SU-DHL-6 (cell line): ENCODE results near the gene TIE1.

Source experiments
- EZH2phosphoT487 ChIP-seq: fragments of 200-600 bp; sonication (generic), shearing (Covaris generic); conservative IDR thresholded peaks from 2 replicates; pipeline ENCODE4 v1.6.1; 2018; ENCODE audit warnings: mild to moderate bottlenecking, antibody characterized with exemption, low read length, moderate library complexity, mixed read lengths
- TF ChIP-seq, protein P1 (sequence below): fragments of 200-600 bp; sonication (generic); IDR thresholded peaks from one replicate; pipeline ENCODE4 v1.5.1; 2017; ENCODE audit warnings: antibody characterized with exemption, mild to moderate bottlenecking, low read length, moderate library complexity; ENCODE audit not compliant: insufficient read depth, poor library complexity, severe bottlenecking

DNA sequence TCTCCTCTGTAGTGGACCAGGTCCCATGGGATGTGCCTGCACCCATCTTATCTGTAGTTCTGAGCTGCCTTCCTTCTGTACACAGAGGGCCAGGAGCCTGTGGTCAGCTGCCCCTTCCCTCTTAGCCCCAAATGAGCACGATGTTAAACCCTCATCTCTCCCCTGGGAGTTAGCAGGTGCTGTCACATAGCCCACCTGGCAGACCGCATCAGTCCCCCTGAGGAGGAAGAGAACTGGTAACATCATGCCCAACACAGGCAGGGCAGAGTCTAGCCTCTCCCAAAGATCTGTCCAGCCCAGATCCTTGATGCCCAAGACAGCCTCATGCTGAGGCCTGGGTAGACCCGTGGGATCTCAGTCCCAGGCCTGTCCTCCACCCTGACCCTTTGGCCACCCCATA lies 4.7 kb downstream of the TIE1 start:
- TF ChIP-seq, protein P1, sequence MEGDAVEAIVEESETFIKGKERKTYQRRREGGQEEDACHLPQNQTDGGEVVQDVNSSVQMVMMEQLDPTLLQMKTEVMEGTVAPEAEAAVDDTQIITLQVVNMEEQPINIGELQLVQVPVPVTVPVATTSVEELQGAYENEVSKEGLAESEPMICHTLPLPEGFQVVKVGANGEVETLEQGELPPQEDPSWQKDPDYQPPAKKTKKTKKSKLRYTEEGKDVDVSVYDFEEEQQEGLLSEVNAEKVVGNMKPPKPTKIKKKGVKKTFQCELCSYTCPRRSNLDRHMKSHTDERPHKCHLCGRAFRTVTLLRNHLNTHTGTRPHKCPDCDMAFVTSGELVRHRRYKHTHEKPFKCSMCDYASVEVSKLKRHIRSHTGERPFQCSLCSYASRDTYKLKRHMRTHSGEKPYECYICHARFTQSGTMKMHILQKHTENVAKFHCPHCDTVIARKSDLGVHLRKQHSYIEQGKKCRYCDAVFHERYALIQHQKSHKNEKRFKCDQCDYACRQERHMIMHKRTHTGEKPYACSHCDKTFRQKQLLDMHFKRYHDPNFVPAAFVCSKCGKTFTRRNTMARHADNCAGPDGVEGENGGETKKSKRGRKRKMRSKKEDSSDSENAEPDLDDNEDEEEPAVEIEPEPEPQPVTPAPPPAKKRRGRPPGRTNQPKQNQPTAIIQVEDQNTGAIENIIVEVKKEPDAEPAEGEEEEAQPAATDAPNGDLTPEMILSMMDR: no peak
- no peak for TF ChIP-seq EZH2phosphoT487
